GM19468 (cell line): ENCODE data around the gene NDRG4.

Source experiments
- ATAC-seq: cut with Tn5 transposase; IDR thresholded peaks from one replicate; pipeline ENCODE4 v1.9.1; 2021; ENCODE audit warnings: mild to moderate bottlenecking, moderate library complexity, moderate number of reproducible peaks; ENCODE audit not compliant: unreplicated experiment; ENCODE audit errors: extremely low read depth

Gene NDRG4

GRCh38 chr16:58499615-58500351, at the start of gene NDRG4:
TSS of gene NDRG4 (plus strand) at chr16:58500143. CDS start at chr16:58500249, 106 bp downstream.
- peak; percentile 49 for ATAC-seq

GRCh38 chr16:58450590-58450989, 49.4 kb upstream of the NDRG4 start:
- no peak for ATAC-seq

GRCh38 chr16:58451265-58451689, 48.7 kb upstream of the NDRG4 start:
- ATAC-seq: no peak

- ATAC-seq: no peak
These were observed 48.0 kb upstream of the NDRG4 start for GRCh38 chr16:58451945-58452401.

GRCh38 chr16:58452640-58453039, 47.3 kb upstream of the NDRG4 start:
- ATAC-seq: no peak

GRCh38 chr16:58454178-58454577, 45.8 kb upstream of the NDRG4 start:
- no peak for ATAC-seq

- ATAC-seq: no peak
These were observed 45.1 kb upstream of the NDRG4 start for GRCh38 chr16:58454856-58455255.

- no peak for ATAC-seq
These were observed 44.2 kb upstream of the NDRG4 start for GRCh38 chr16:58455750-58456149.

GRCh38 chr16:58456193-58456592, 43.8 kb upstream of the NDRG4 start:
- no peak for ATAC-seq

- no peak for ATAC-seq
These were observed 41.2 kb upstream of the NDRG4 start for GRCh38 chr16:58458606-58459343.

- ATAC-seq: no peak
These were observed 40.4 kb upstream of the NDRG4 start for GRCh38 chr16:58459344-58460218.

GRCh38 chr16:58460219-58460610, 39.7 kb upstream of the NDRG4 start:
- no peak for ATAC-seq

- no peak for ATAC-seq
These were observed 38.9 kb upstream of the NDRG4 start for GRCh38 chr16:58461056-58461455.

- no peak for ATAC-seq
These were observed 38.3 kb upstream of the NDRG4 start for GRCh38 chr16:58461640-58462039.

GRCh38 chr16:58462089-58462488, 37.9 kb upstream of the NDRG4 start:
- ATAC-seq: no peak

- ATAC-seq: no peak
These were observed 37.4 kb upstream of the NDRG4 start for GRCh38 chr16:58462499-58462996.

- no peak for ATAC-seq
These were observed 36.7 kb upstream of the NDRG4 start for GRCh38 chr16:58462997-58463941.

- no peak for ATAC-seq
These were observed 35.7 kb upstream of the NDRG4 start for GRCh38 chr16:58464047-58464915.
